Endothelial cell of umbilical vein (primary cell): ENCODE measurements around the gene WNT7B.

Source experiments
- EZH2 ChIP-seq: IDR thresholded peaks from 2 replicates; pipeline ENCODE4 v1.6.1; 2012; ENCODE audit warnings: borderline replicate concordance, low read depth, mild to moderate bottlenecking, moderate library complexity, low read length, inconsistent platforms; ENCODE audit not compliant: severe bottlenecking
- FOS ChIP-seq: IDR thresholded peaks from 2 replicates; pipeline ENCODE4 v1.6.1; 2011; ENCODE audit warnings: mild to moderate bottlenecking, low read length, moderate library complexity, borderline replicate concordance; ENCODE audit not compliant: insufficient read depth
- JUN ChIP-seq: IDR thresholded peaks from 2 replicates; pipeline ENCODE4 v1.6.1; 2011; ENCODE audit warnings: borderline replicate concordance, low read depth; ENCODE audit not compliant: insufficient read length, insufficient read depth
- POLR2A ChIP-seq: IDR thresholded peaks from 2 replicates; pipeline ENCODE4 v1.6.1; 2012; ENCODE audit warnings: low read depth, mild to moderate bottlenecking, control low read depth, low read length
- POLR2AphosphoS5 ChIP-seq: IDR thresholded peaks from 2 replicates; pipeline ENCODE4 v1.6.1; 2012; ENCODE audit warnings: low read depth, mild to moderate bottlenecking, control low read depth, low read length, moderate library complexity; ENCODE audit not compliant: insufficient read depth
- TF ChIP-seq, protein P1 (sequence below), 2 donors: IDR thresholded peaks; 1 replicate in 1 of 2; 2 replicates in 1 of 2; pipeline ENCODE4 v1.5.1; 2011; ENCODE audit warnings: low read length in 2 of 2, mild to moderate bottlenecking in 2 of 2, moderate library complexity in 2 of 2, control low read depth in 1 of 2, inconsistent platforms in 1 of 2, low read depth in 1 of 2; ENCODE audit not compliant: insufficient read depth in 1 of 2; ENCODE audit errors: extremely low read depth in 1 of 2
- TF ChIP-seq, protein P2 (sequence below): IDR thresholded peaks from 2 replicates; pipeline ENCODE4 v1.6.1; 2011; ENCODE audit not compliant: insufficient read depth, insufficient read length

- TF ChIP-seq, protein P1, sequence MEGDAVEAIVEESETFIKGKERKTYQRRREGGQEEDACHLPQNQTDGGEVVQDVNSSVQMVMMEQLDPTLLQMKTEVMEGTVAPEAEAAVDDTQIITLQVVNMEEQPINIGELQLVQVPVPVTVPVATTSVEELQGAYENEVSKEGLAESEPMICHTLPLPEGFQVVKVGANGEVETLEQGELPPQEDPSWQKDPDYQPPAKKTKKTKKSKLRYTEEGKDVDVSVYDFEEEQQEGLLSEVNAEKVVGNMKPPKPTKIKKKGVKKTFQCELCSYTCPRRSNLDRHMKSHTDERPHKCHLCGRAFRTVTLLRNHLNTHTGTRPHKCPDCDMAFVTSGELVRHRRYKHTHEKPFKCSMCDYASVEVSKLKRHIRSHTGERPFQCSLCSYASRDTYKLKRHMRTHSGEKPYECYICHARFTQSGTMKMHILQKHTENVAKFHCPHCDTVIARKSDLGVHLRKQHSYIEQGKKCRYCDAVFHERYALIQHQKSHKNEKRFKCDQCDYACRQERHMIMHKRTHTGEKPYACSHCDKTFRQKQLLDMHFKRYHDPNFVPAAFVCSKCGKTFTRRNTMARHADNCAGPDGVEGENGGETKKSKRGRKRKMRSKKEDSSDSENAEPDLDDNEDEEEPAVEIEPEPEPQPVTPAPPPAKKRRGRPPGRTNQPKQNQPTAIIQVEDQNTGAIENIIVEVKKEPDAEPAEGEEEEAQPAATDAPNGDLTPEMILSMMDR (IDR thresholded peaks at IDR 0.05; ENCODE audit: extremely low read depth in 1 of 2, insufficient read depth in 1 of 2, low read depth in 1 of 2, low read length in 2 of 2) = no peak
- TF ChIP-seq JUN (no peak), POLR2A (no peak), EZH2 (peak; percentile 78), FOS (no peak), POLR2AphosphoS5 (no peak)
- TF ChIP-seq, protein P2, sequence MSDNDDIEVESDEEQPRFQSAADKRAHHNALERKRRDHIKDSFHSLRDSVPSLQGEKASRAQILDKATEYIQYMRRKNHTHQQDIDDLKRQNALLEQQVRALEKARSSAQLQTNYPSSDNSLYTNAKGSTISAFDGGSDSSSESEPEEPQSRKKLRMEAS = no peak
Observed at GRCh38 chr22:45880716-45881523, 96.0 kb downstream of the WNT7B start.
